HCT116 (cell line): ENCODE data around the gene LRRC14B. TPM values are rescaled to one million over a fixed set of nuclear protein-coding genes. Genes with fewer than 3 reads are reported as not detected.

Source experiments
- ATAC-seq: fragments of 200-7000 bp; cut with Tn5 transposase; 2 replicates; pipeline ENCODE4 v1.9.1; 2020; ENCODE audit warnings: mild to moderate bottlenecking, moderate library complexity
- BruUV-seq: library from RNA; stranded (reverse); fragments of 400-500 nt; replicated peaks from 2 replicates; lab custom pipeline; 2021; lab: Mats Ljungman, UMichigan
- CTCF ChIA-PET: fragments of 300-600 bp; sonication (Branson Sonifier 250); formaldehyde crosslinking; loops from one replicate; lab custom pipeline; 2021; ENCODE audit warnings: antibody characterized with exemption; lab: Charles Lee
- POLR2A ChIA-PET: fragments of 300-600, 350-600 bp; sonication (Branson Sonifier 250); formaldehyde crosslinking; loops from one replicate; lab custom pipeline; 2021; ENCODE audit warnings: antibody characterized with exemption; lab: Charles Lee
- RAD21 ChIA-PET, 2 experiments: fragments of 300-600 bp; sonication (Branson Sonifier 250); formaldehyde crosslinking; loops; one replicate each; lab custom pipeline; 2023; ENCODE audit warnings: low total read pairs in 2 of 2; ENCODE audit not compliant: uncharacterized antibody in 2 of 2, unreplicated experiment in 2 of 2, low non-redundant PET in 1 of 2; lab: Charles Lee
- DNase-seq: peaks from one replicate; pipeline ENCODE4 v3.0.0-alpha.2; 2010; ENCODE audit warnings: low read depth, low spot score
- H2AFZ ChIP-seq: fragments of 200-600 bp; shearing (Covaris generic), sonication (generic); 2 replicates; pipeline ENCODE4 v1.6.1; 2017; ENCODE audit warnings: low read depth, mixed run types, mixed read lengths, antibody characterized with exemption, low read length; ENCODE audit not compliant: poor library complexity, severe bottlenecking
- H3K27ac ChIP-seq: 2 replicates; pipeline ENCODE4 v1.5.1; 2012; ENCODE audit warnings: low read depth, low read length
- H3K27me3 ChIP-seq: fragments of 200-600 bp; sonication (generic); 2 replicates; pipeline ENCODE4 v1.6.1; 2016; ENCODE audit warnings: mixed run types, low read length, mixed read lengths; ENCODE audit not compliant: insufficient read depth
- H3K36me3 ChIP-seq, 2 experiments: fragments of 200-500 bp in 1 of 2; fragments of 200-600 bp in 1 of 2; sonication (Bioruptor generic) in 1 of 2; sonication (generic) in 1 of 2; 2 replicates each; pipeline versions ENCODE4 v1.5.1 to v1.6.1; 2014 to 2016; ENCODE audit warnings: low read length in 2 of 2, inconsistent platforms in 1 of 2, mixed read lengths in 1 of 2, mixed run types in 1 of 2; ENCODE audit not compliant: insufficient read depth in 2 of 2, control insufficient read depth in 1 of 2
- H3K4me1 ChIP-seq, 2 experiments: fragments of 200-600 bp in 1 of 2; sonication (generic) in 1 of 2; 2 replicates each; pipeline versions ENCODE4 v1.5.1 to v1.6.1; 2012 to 2017; ENCODE audit warnings: low read length in 2 of 2, inconsistent platforms in 1 of 2, mild to moderate bottlenecking in 1 of 2, mixed read lengths in 1 of 2, mixed run types in 1 of 2, moderate library complexity in 1 of 2; ENCODE audit not compliant: insufficient read depth in 2 of 2, control insufficient read depth in 1 of 2
- H3K4me2 ChIP-seq: fragments of 200-600 bp; sonication (generic); 2 replicates; pipeline ENCODE4 v1.6.1; 2017; ENCODE audit warnings: mixed run types, low read length, mixed read lengths
- H3K4me3 ChIP-seq, 2 experiments: fragments of 200-600 bp in 1 of 2; sonication (generic) in 1 of 2; replicated peaks in 1 of 2; 2 replicates each; pipeline ENCODE4 v1.5.1; 2011 to 2016; ENCODE audit warnings: low read length in 2 of 2, control low read depth in 1 of 2, low read depth in 1 of 2, mild to moderate bottlenecking in 1 of 2, mixed read lengths in 1 of 2, mixed run types in 1 of 2
- H3K79me2 ChIP-seq: fragments of 200-600 bp; sonication (generic); 2 replicates; pipeline ENCODE4 v1.6.1; 2017; ENCODE audit warnings: mild to moderate bottlenecking, mixed run types, low read length, moderate library complexity, mixed read lengths; ENCODE audit not compliant: insufficient read depth
- H3K9ac ChIP-seq: fragments of 200-600 bp; sonication (generic); 2 replicates; pipeline ENCODE4 v1.6.1; 2016; ENCODE audit warnings: low read length, mixed read lengths
- H3K9me2 ChIP-seq: fragments of 200-600 bp; sonication (generic), shearing (Covaris generic); 2 replicates; pipeline ENCODE4 v1.6.1; 2017; ENCODE audit warnings: mixed run types, mild to moderate bottlenecking, moderate library complexity; ENCODE audit not compliant: insufficient read depth
- H3K9me3 ChIP-seq, 2 experiments: fragments of 200-500 bp in 1 of 2; fragments of 200-600 bp in 1 of 2; sonication (Bioruptor generic) in 1 of 2; sonication (generic) in 1 of 2; 2 replicates each; pipeline ENCODE4 v1.6.1; 2014 to 2017; ENCODE audit warnings: low read length in 2 of 2, mixed read lengths in 2 of 2, inconsistent platforms in 1 of 2, low read depth in 1 of 2, mild to moderate bottlenecking in 1 of 2, mixed run types in 1 of 2, moderate library complexity in 1 of 2; ENCODE audit not compliant: control insufficient read depth in 1 of 2, insufficient read depth in 1 of 2
- H4K20me1 ChIP-seq: fragments of 200-600 bp; sonication (generic), shearing (Covaris generic); 2 replicates; pipeline ENCODE4 v1.6.1; 2017; ENCODE audit warnings: mixed run types, mild to moderate bottlenecking, moderate library complexity; ENCODE audit not compliant: insufficient read depth
- ATF3 ChIP-seq: IDR thresholded peaks from 2 replicates; pipeline ENCODE4 v1.6.1; 2012
- CEBPB ChIP-seq: IDR thresholded peaks from 2 replicates; pipeline ENCODE4 v1.6.1; 2012; ENCODE audit warnings: low read depth
- CTCF ChIP-seq, 3 experiments: fragments of 200-600 bp in 1 of 3; sonication (generic) in 1 of 3; IDR thresholded peaks in 2 of 3; conservative IDR thresholded peaks in 1 of 3; 2 replicates each; pipeline ENCODE4 v1.5.1; 2012 to 2017; ENCODE audit warnings: low read depth in 2 of 3, low read length in 2 of 3, antibody characterized with exemption in 1 of 3, borderline replicate concordance in 1 of 3, control low read depth in 1 of 3, mild to moderate bottlenecking in 1 of 3, mixed read lengths in 1 of 3, mixed run types in 1 of 3, moderate library complexity in 1 of 3; ENCODE audit not compliant: insufficient read depth in 1 of 3
- EZH2phosphoT487 ChIP-seq: fragments of 200-600 bp; IDR thresholded peaks from 2 replicates; pipeline ENCODE4 v1.6.1; 2018; ENCODE audit warnings: antibody characterized with exemption, borderline replicate concordance
- FOSL1 ChIP-seq: IDR thresholded peaks from 2 replicates; pipeline ENCODE4 v1.6.1; 2012; ENCODE audit warnings: low read depth
- MAX ChIP-seq: IDR thresholded peaks from 2 replicates; pipeline ENCODE4 v1.6.1; 2012
- POLR2A ChIP-seq: IDR thresholded peaks from 2 replicates; pipeline ENCODE4 v1.7.0; 2011; ENCODE audit warnings: borderline replicate concordance; ENCODE audit not compliant: insufficient read depth, insufficient read length; ENCODE audit errors: extremely low read depth
- POLR2AphosphoS5 ChIP-seq: IDR thresholded peaks from 2 replicates; pipeline ENCODE4 v1.6.1; 2011; ENCODE audit warnings: mild to moderate bottlenecking, low read depth, low read length, moderate library complexity
- REST ChIP-seq: IDR thresholded peaks from 2 replicates; pipeline ENCODE4 v1.6.1; 2012; ENCODE audit warnings: low read depth
- SIN3A ChIP-seq: IDR thresholded peaks from 2 replicates; pipeline ENCODE4 v1.6.1; 2012; ENCODE audit warnings: low read depth
- SP1 ChIP-seq: IDR thresholded peaks from 2 replicates; pipeline ENCODE4 v1.6.1; 2012; ENCODE audit warnings: low read depth
- SRF ChIP-seq: IDR thresholded peaks from 2 replicates; pipeline ENCODE4 v1.6.1; 2012; ENCODE audit warnings: low read depth
- YY1 ChIP-seq: IDR thresholded peaks from 2 replicates; pipeline ENCODE4 v1.6.1; 2011; ENCODE audit warnings: low read length, low read depth, moderate library complexity, mild to moderate bottlenecking; ENCODE audit not compliant: insufficient replicate concordance; ENCODE audit errors: extremely low read depth
- ZBTB33 ChIP-seq: IDR thresholded peaks from 2 replicates; pipeline ENCODE4 v1.6.1; 2011; ENCODE audit warnings: mild to moderate bottlenecking, low read length, moderate library complexity; ENCODE audit not compliant: insufficient replicate concordance; ENCODE audit errors: extremely low read depth
- ZNF274 ChIP-seq: fragments of 200-500 bp; sonication (Bioruptor generic); IDR thresholded peaks from 2 replicates; pipeline ENCODE4 v1.6.1; 2014; ENCODE audit warnings: mild to moderate bottlenecking, low read depth, low read length, inconsistent platforms
- intact Hi-C: fragments of 100-400 bp; cut with micrococcal nuclease; formaldehyde crosslinking; loops from 2 replicates; pipeline ENCODE4 v1.10.0; 2022
- total RNA-seq: library from RNA; stranded (reverse); gene quantifications from one replicate; pipeline ENCODE4 v1.2.1, GENCODE V29; 2021; ENCODE audit not compliant: unreplicated experiment

LRRC14B gene
- total RNA-seq, 1 experiment from 2014 or later: not detected

GRCh38 chr5:155651-156410, 35.5 kb upstream of the LRRC14B start:
- POLR2A ChIA-PET: no interaction called here
- no peak for TF ChIP-seq SP1
- TF ChIP-seq YY1: no peak
- no peak for TF ChIP-seq SRF
- TF ChIP-seq POLR2A: no peak
- no peak for TF ChIP-seq FOSL1
- no peak for TF ChIP-seq POLR2AphosphoS5
- no peak for TF ChIP-seq SIN3A
- no peak for TF ChIP-seq CTCF (IDR thresholded peaks at IDR 0.05 in 2 of 3, conservative IDR thresholded peaks at IDR 0.05 in 1 of 3; ENCODE audit: borderline replicate concordance in 1 of 3, insufficient read depth in 1 of 3, low read depth in 2 of 3, low read length in 2 of 3)
- no peak for TF ChIP-seq EZH2phosphoT487
- no peak for TF ChIP-seq ZBTB33
- TF ChIP-seq ATF3: no peak
- TF ChIP-seq CEBPB: no peak
- TF ChIP-seq REST: no peak
- no peak for TF ChIP-seq MAX
- no peak for TF ChIP-seq ZNF274
- TF ChIP-seq, all 23 proteins: peak for 0

More at GRCh38 chr5:155651-156410, 35.5 kb upstream of the LRRC14B start:
- Histone ChIP-seq H2AFZ (no peak overlapping the region), H3K27me3 (no peaks in the 10 kb centered on the region), H3K9me3 (no peaks in the 10 kb centered on the region), H3K27ac (no peak overlapping the region), H3K4me1 (no peaks in the 10 kb centered on the region), H3K79me2 (no peaks in the 10 kb centered on the region), H3K9me2 (no peaks in the 10 kb centered on the region), H3K4me3 (no peak overlapping the region), H3K36me3 (no peaks in the 10 kb centered on the region), H3K9ac (no peak overlapping the region), H4K20me1 (no peaks in the 10 kb centered on the region), H3K4me2 (no peak overlapping the region)
- DNase-seq (no peak), ATAC-seq (no peak)
- BruUV-seq: no TSS peak
- ChIA-PET RAD21 (no interaction called here), CTCF (no interaction called here)
- intact Hi-C loops: no loop called here
